OCI-LY7 (cell line): ENCODE data around the gene NUDT17.

ENCODE experiments used
- EZH2phosphoT487 ChIP-seq: fragments of 200-600 bp; sonication (generic); IDR thresholded peaks from 2 replicates; pipeline ENCODE4 v1.6.1; 2018; ENCODE audit warnings: low read depth, borderline replicate concordance, mild to moderate bottlenecking, mixed run types, antibody characterized with exemption, low read length, moderate library complexity, mixed read lengths
- TF ChIP-seq, protein P1 (sequence below): fragments of 200-600 bp; sonication (generic); conservative IDR thresholded peaks from 2 replicates; pipeline ENCODE4 v1.5.1; 2014; ENCODE audit warnings: mild to moderate bottlenecking, antibody characterized with exemption, low read length, moderate library complexity, mixed read lengths

DNA sequence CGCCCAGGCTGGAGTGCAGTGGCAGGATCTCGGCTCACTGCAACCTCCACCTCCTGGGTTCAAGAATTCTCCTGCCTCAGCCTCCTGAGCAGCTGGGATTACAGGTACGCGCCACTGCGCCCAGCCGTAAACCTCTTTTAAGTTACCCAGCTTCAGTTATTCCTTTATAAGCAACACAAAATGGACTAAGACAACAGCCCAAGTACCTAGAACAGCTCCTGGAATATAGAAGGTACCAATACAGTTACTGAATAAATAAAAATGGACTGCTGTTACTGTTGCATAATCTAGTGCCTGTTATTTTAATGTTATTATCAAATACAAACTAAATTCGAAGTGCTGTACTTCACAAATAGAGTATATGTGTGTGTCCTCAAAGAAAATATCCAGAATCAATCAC, 38.6 kb upstream of the NUDT17 start:
- TF ChIP-seq, protein P1, sequence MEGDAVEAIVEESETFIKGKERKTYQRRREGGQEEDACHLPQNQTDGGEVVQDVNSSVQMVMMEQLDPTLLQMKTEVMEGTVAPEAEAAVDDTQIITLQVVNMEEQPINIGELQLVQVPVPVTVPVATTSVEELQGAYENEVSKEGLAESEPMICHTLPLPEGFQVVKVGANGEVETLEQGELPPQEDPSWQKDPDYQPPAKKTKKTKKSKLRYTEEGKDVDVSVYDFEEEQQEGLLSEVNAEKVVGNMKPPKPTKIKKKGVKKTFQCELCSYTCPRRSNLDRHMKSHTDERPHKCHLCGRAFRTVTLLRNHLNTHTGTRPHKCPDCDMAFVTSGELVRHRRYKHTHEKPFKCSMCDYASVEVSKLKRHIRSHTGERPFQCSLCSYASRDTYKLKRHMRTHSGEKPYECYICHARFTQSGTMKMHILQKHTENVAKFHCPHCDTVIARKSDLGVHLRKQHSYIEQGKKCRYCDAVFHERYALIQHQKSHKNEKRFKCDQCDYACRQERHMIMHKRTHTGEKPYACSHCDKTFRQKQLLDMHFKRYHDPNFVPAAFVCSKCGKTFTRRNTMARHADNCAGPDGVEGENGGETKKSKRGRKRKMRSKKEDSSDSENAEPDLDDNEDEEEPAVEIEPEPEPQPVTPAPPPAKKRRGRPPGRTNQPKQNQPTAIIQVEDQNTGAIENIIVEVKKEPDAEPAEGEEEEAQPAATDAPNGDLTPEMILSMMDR: no peak
- TF ChIP-seq EZH2phosphoT487: no peak
